ENCODE measurements around the gene FMO3.

FMO3 gene

DNA sequence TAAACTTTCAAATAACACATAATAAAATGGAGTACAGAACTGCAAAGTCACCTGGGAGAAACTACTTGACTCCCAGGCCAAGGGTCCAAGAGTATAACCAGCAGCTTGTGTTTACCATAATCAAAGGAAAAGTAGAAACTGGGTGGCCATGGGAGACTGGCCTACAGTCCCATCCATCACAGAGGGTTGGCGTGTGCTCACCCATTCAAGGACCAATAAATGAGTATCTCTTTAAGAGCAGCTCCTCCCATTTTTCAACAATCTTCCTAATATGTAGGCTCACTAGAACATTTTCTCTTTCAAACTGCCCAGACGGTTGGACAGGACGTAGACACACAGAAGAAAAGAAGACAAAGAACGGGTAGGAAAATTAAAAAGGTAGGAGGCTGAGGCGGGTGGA, at the start of gene FMO3:
FMO3 (plus strand) TSS at position 302 of the 400 bp plus-strand sequence. CDS start 1,754 bp downstream, outside the sequence.
- no peak for DNase-seq

- no peak for DNase-seq
Measured at GRCh38 chr1:171048014-171048413, 42.7 kb upstream of the FMO3 start.

GRCh38 chr1:171052977-171053376, 37.7 kb upstream of the FMO3 start:
- DNase-seq, result no peak

DNA sequence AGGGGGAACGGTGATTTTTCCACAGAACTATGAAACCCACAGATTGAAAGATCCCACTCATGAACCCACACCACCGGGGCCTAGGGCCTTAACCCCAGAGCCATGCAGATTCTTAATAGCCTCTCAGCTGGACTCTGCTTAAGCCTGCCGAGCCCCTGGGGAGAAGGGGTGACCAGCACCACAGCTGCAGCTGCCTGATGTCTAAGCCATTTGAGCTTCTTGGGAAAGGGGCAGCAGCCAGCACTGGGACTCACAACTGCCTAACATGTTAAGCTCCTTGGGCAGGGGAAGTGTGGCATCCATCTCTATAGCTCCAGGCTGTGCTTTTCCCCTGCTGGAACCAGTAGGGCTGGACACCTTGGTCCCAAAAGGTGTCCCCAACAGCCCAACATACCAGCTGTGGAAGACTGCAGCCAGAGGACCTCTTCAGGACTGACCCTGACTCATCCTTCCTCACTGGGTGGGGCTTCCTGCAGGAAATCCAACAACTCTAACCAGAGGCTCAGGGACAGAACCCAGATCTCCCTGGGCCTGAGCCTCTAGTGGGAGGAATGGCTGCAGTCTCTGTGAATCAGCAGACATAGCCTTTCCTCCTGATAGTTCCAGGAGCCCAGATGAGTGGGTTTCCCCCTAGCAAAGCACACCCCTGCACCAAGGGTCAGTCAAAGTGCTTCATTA, 34.6 kb upstream of the FMO3 start:
- DNase-seq, result no peak

DNA sequence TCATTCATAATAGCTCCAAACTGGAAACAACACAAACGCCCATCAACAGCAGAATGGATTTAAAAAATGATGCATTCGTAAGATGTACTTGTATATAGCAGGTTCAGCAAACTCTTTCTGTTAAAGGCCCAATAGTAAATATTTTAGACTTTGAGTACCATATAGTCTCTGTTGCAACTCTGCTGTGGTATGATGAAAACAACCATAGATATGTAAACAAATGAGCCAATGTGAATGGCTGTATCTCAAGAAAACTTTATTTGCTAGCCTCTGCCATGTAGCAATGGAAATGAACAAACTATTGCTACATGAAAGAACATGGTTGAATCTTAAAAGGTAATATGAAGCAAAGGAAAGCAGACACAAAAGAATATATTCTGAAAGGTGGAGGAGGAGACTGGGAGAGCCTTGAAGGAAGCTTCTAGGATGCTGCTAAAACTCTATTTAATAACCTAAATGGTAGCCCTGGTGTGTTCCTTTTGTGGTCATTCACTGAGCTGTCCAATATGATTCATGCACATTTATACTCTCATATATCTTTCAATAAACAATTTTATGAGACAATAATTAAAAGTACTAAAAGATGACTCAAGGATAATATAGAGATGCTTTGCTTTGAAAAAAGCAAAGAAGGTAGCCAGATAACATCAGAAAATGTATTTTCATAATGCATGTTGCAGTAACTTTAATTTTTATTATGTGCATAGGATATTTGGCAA, 29.1 kb upstream of the FMO3 start:
- DNase-seq, result no peak

- no peak for DNase-seq
Measured at GRCh38 chr1:171062902-171063301, 27.8 kb upstream of the FMO3 start.

DNA sequence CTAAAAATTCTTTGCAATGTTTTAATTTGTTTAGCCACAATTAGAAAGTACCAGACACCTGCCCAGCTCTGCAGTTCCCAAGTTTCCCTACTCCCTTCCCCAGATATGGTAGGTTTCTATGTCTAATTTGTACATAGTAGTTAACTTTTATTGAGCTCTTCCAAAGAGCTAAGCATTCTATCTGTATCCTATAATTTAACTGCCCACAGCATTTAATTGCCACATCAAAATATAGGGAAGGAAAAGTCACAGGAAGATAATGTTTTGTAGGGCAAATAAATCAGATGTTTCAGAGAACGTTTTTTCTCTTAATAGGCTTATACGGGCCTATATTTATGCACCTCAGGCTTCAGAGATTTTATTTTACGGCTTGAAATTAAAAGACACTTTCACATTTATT, 15.7 kb upstream of the FMO3 start:
- peak in 1 of 2 experiments; percentile 15 for DNase-seq

- peak in 1 of 2 experiments; percentile 28 for DNase-seq
Measured at GRCh38 chr1:171081314-171081753, 9.4 kb upstream of the FMO3 start.

DNA sequence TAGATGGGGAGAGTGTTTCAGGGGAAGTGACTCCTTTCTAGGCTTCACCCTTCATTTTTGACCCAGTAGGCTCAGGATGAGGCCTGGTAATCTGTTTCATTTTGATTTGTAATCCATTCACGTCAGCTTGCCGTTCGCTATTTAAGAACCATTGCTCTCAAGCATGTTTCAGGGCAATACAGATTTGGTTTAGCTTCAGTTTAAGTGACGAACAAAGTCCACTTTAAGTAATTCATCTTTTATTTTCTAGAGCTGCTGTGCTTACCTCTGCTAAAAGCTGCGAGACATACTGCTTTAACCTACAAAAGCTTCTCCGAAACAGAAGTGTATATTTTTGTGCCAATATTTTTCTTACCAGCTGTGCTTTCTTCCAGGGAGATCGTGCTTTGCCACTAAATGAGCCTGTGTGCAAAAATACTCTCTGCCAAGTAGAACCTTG, 8.9 kb upstream of the FMO3 start:
- DNase-seq, result no peak

DNA sequence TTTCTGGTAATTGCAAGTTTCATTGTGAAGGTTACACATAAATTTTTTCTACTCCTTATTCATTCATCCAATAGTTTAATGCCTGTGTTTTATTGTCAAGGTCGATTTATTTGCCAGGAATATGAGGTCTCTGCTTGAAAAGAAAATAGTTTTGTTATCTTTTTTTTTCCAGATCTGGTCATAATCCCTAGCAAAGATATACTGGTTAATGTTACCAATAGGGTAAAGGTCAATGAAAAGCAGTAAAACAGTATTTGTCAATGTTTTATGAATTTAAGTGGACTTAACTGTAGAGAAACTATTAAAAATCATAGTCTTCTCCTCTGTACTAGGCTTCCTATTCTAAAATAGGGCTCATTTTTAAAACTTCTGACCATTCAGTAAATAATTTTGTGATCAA, 8.1 kb upstream of the FMO3 start:
- no peak for DNase-seq

DNA sequence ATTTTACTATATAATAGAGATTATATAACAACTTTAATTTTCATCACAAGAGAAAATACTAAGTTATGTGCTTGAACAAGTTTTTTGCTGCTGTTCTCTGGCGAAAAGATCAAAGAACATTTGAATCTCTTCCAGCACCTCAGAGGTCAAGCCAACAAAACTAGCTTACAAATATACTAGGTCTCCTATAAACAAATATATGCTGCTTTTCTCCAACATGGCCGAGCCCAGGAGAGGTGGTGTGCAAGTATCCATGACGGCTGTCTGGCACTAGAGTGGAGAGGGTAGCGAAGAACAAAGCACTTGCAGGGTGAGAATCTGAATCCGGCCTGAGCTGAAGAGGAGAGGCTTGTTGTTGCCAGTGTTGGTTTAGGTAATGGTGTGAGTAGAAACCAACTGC, 7.5 kb upstream of the FMO3 start:
- no peak for DNase-seq

GRCh38 chr1:171084091-171084490, 6.6 kb upstream of the FMO3 start:
- DNase-seq, result no peak

DNA sequence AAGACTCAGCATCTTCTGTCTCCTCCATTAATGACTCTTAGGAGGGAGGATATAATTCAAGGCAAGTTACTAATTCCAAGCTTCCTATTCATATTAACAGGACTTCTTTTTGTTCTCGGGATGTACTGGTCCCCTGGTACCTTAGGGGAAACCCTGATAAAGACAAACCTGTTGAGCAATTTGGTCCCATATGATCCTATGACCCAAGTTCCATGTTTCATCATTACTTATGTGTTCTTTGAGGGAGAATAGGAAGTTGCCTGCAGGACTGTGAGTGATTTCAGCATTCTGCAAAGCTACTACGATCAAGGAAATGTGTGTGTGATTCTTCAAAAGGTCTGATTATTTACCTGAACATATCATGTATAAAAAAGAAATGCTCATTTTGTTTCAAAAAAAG, 5.8 kb upstream of the FMO3 start:
- no peak for DNase-seq

GRCh38 chr1:171087896-171088295, 2.8 kb upstream of the FMO3 start:
- DNase-seq, result no peak

DNA sequence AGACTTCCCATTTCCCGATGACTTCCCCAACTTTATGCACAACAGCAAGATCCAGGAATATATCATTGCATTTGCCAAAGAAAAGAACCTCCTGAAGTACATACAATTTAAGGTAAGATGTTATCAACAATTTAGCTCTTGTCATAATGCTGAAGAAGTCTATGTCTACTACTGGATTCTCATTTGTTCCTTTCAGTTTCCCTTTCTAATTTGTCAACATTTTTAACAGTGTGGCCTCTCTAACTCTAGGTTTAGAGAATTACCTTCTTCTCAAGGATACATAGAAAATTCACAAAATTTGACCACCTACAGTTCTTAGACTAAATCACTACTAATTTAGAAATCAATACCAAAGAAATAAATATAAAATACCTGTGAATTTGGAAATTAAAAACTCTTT, 13.2 kb downstream of the FMO3 start:
- DNase-seq, result no peak

DNA sequence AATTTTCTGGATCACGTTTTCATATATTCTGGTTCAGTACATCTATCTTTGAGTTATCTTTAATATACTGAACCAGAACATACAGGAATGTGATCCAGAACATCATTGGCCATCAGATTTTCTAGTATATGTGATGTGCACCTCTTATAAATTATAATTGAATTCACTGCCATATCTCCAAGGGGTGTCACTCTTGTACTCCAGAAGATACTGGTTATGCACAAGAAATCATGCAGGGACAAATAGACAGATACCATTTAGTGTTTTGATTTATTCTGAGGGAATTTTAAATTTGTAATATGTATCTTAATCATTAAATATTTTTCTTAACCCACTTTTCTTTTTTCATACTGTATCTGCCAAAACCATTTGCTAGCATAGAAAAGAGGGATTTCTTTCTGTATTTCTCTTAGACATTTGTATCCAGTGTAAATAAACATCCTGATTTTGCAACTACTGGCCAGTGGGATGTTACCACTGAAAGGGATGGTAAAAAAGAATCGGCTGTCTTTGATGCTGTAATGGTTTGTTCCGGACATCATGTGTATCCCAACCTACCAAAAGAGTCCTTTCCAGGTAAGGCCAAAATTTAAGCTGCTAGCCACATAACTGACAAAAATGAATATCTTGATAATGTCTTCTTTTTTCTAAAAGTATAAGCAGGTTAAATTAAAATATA, 16.7 kb downstream of the FMO3 start:
- DNase-seq, result no peak

DNA sequence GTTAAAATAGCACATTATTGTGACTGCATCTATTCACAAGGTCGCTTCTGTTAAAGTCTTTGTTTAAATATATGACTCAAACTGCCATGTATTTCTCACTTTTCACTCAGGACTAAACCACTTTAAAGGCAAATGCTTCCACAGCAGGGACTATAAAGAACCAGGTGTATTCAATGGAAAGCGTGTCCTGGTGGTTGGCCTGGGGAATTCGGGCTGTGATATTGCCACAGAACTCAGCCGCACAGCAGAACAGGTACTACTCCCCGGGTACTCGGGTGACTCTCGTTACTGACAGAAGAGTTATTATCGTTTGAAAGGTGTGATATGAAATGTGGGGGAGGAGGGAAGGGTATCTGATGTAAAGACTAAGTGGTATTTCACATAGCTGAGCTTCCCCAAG, 17.3 kb downstream of the FMO3 start:
- DNase-seq, result no peak

GRCh38 chr1:171109966-171110365, 19.3 kb downstream of the FMO3 start:
- no peak for DNase-seq

GRCh38 chr1:171110621-171111326, 20.1 kb downstream of the FMO3 start:
- DNase-seq, result peak in 1 of 2 experiments; percentile 24

DNA sequence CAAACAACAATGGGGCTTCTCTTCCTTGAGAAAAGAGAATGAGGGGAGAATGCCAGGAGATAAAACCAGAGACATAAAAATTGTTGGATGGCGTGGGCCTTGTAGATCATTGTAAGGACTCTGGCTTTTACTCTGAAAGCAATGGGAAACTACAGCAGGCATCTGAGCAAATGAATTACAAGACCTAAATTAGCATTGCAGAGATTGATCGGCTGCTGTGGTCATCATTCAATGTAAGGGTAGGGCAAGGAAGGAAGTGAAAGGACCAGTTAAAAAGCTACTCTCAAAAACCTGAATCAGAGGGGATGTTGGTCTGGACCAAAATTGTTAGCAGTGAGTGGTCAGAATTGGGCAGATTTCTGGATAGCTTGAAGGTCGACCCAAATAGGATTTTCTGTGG, 21.4 kb downstream of the FMO3 start:
- DNase-seq, result no peak

DNA sequence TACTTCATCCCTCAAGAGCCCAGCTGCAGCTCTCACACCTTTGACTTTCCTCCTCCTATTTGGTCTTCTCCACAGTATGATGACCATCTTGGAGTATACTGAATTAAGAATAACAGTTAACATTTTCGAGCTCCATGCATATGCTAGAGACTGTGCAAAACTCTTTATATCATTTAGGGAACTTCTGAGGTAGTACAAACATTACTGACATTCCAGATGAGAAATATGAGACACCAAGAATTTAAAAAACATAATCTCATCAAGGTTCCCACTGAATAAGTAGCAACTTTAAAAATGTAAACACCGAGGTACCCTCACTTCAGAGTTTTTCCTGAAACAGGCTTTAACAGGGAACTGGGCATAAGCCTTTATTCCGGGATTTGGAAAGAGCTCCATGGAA, 22.7 kb downstream of the FMO3 start:
- no peak for DNase-seq

DNA sequence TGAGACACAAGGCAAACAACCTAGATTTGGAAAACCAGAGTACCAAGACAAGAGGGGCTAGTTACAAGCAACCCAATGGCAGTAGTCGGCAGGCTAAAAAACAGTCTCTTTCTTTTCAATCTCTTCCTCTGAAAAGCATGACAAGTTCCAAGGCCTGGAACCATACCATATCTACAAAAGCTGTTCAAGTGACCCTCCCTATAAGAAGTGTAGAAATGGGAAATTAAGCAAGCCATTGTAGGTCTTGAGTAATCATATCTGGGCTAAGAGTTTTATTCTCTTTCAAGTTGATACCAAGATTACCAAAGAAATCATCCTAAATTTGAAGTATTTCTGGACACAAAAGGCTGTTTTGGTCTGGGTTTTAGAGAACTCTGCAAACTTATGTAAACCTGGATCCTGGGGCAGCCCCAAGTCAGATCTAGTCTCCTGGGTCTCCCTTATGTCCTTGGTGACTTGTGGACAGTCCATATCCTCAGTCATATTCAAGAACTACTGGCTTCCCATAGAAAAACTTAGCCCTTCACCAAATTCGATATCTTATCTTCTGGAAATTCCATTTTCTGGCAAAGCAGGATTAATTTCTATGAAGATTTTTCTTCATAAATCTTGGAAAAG, 24.7 kb downstream of the FMO3 start:
- no peak for DNase-seq

DNA sequence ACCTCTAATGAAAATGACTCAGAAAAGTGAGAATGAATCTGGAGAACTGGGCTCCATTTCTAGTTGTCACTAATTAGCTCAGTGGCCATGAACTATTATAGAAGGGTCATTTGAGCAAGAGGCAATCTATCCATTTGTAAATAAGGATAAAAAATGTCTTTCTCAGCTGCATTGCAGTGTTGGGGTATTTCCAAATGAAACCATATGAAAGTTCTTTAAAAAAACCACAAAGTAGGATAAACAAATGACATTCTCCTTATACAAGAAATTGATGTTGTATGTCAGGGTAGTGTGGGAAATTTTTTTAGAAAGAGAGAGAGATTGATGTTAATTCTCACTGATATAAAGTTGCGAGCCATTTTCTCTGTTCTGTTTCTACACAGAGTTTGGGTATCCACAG, 26.0 kb downstream of the FMO3 start:
- DNase-seq, result no peak
